Measurements from ENCODE around the gene EPS8.
A peak's percentile ranks its signal among the peaks of the same experiment; 100 is the strongest.

Gene EPS8

GRCh38 chr12:15601210-15601800, 187.9 kb downstream of the EPS8 start:
- no peak for DNase-seq (ENCODE audit: low spot score)

- DNase-seq (ENCODE audit: low spot score): no peak
These were observed 188.8 kb downstream of the EPS8 start for GRCh38 chr12:15600223-15600935.

GRCh38 chr12:15599266-15600037, 189.7 kb downstream of the EPS8 start:
- no peak for DNase-seq (ENCODE audit: low spot score)

- no peak for DNase-seq (ENCODE audit: low spot score)
These were observed 191.9 kb downstream of the EPS8 start for GRCh38 chr12:15597125-15597830.

GRCh38 chr12:15596174-15596573, 193.0 kb downstream of the EPS8 start:
- DNase-seq (ENCODE audit: low spot score): no peak

GRCh38 chr12:15592934-15593333, 196.3 kb downstream of the EPS8 start:
- no peak for DNase-seq (ENCODE audit: low spot score)

- DNase-seq (ENCODE audit: low spot score): no peak
These were observed 197.4 kb downstream of the EPS8 start for GRCh38 chr12:15591811-15592210.

GRCh38 chr12:15590180-15590826, 198.9 kb downstream of the EPS8 start:
- peak; percentile 38 for DNase-seq (ENCODE audit: low spot score)

- DNase-seq (ENCODE audit: low spot score): no peak
These were observed 199.7 kb downstream of the EPS8 start for GRCh38 chr12:15589328-15590032.

GRCh38 chr12:15584366-15585041, 204.7 kb downstream of the EPS8 start:
- no peak for DNase-seq (ENCODE audit: low spot score)

- DNase-seq (ENCODE audit: low spot score): no peak
These were observed 205.4 kb downstream of the EPS8 start for GRCh38 chr12:15583804-15584203.

- no peak for DNase-seq (ENCODE audit: low spot score)
These were observed 208.2 kb downstream of the EPS8 start for GRCh38 chr12:15581006-15581405.

- no peak for DNase-seq (ENCODE audit: low spot score)
These were observed 208.8 kb downstream of the EPS8 start for GRCh38 chr12:15580431-15580830.

- no peak for DNase-seq (ENCODE audit: low spot score)
These were observed 213.3 kb downstream of the EPS8 start for GRCh38 chr12:15575671-15576541.

- DNase-seq (ENCODE audit: low spot score): no peak
These were observed 214.8 kb downstream of the EPS8 start for GRCh38 chr12:15574353-15574752.
